Measurements from ENCODE around the gene ACSM3. TPM values are rescaled to one million over a fixed set of nuclear protein-coding genes. Genes with fewer than 3 reads are reported as not detected.

The ACSM3 gene
- total RNA-seq, 4 donors from 2014 or later = 0.57 to 8.6 (median 3.8) TPM

- H3K9me3 ChIP-seq = no peaks in the 10 kb centered on the region
- no peak for TF ChIP-seq POLR2A (IDR thresholded peaks at IDR 0.05)
- no peak for TF ChIP-seq CTCF (IDR thresholded peaks at IDR 0.05)
- DNase-seq = no peak
- H3K27me3 ChIP-seq = no peaks in the 10 kb centered on the region
- no peak overlapping the region for H3K4me3 ChIP-seq
- peaks cover 0 to 28% (median 0%) of the 10 kb centered on the region in 3 donors for H3K4me1 ChIP-seq
- WGBS, 2 donors = 86 to 94% methylated on average over 5 of the region's 5 CpGs
- no peak overlapping the region for H3K27ac ChIP-seq
- no peaks in the 10 kb centered on the region for H3K36me3 ChIP-seq
- intact Hi-C loops (cut with DNase I) = no loop called here
Measured at GRCh38 chr16:20766294-20766693, 2.5 kb downstream of the ACSM3 start.

- intact Hi-C loops (cut with DNase I) = no loop called here
- H3K4me3 ChIP-seq = no peak overlapping the region
- no peak for DNase-seq
- H3K27ac ChIP-seq = peak overlapping the region in 1 of 4 donors; percentile 30
- H3K9me3 ChIP-seq = no peaks in the 10 kb centered on the region
- H3K27me3 ChIP-seq = no peaks in the 10 kb centered on the region
- TF ChIP-seq POLR2A (IDR thresholded peaks at IDR 0.05) (no peak), CTCF (IDR thresholded peaks at IDR 0.05) (no peak)
- H3K36me3 ChIP-seq = no peaks in the 10 kb centered on the region
- H3K4me1 ChIP-seq = peaks cover 0 to 21% (median 0%) of the 10 kb centered on the region in 3 donors
Measured at GRCh38 chr16:20767577-20767976, 3.8 kb downstream of the ACSM3 start.

GRCh38 chr16:20768121-20768520 lies 4.3 kb downstream of the ACSM3 start:
- Histone ChIP-seq H3K36me3 (no peaks in the 10 kb centered on the region), H3K4me3 (no peak overlapping the region), H3K27me3 (no peaks in the 10 kb centered on the region), H3K4me1 (peaks cover 0 to 16% (median 0%) of the 10 kb centered on the region in 3 donors), H3K9me3 (no peaks in the 10 kb centered on the region), H3K27ac (no peak overlapping the region)
- 100% methylated on average over 1 of the region's 1 CpG; no CpG with 5 or more reads in 1 of the 2 donors for WGBS, 2 donors
- no peak for DNase-seq
- TF ChIP-seq CTCF (IDR thresholded peaks at IDR 0.05) = no peak
- TF ChIP-seq POLR2A (IDR thresholded peaks at IDR 0.05) = no peak
- intact Hi-C loops (cut with DNase I) = no loop called here

- no peak for DNase-seq
- intact Hi-C loops (cut with DNase I) = no loop called here
- Histone ChIP-seq H3K27me3 (no peaks in the 10 kb centered on the region), H3K9me3 (no peaks in the 10 kb centered on the region), H3K36me3 (no peaks in the 10 kb centered on the region), H3K4me3 (no peak overlapping the region), H3K27ac (no peak overlapping the region), H3K4me1 (peaks cover 0 to 12% (median 0%) of the 10 kb centered on the region in 3 donors)
- TF ChIP-seq CTCF (IDR thresholded peaks at IDR 0.05) = no peak
- TF ChIP-seq POLR2A (IDR thresholded peaks at IDR 0.05) = no peak
- WGBS, 2 donors = 40 to 85% methylated on average over 1 of the region's 1 CpG
Measured at GRCh38 chr16:20768818-20769217, 5.0 kb downstream of the ACSM3 start.

GRCh38 chr16:20773679-20774078 lies 9.9 kb downstream of the ACSM3 start:
- Histone ChIP-seq H3K27me3 (no peaks in the 10 kb centered on the region), H3K4me1 (no peaks in the 10 kb centered on the region), H3K9me3 (no peaks in the 10 kb centered on the region), H3K27ac (no peak overlapping the region), H3K4me3 (no peak overlapping the region), H3K36me3 (no peaks in the 10 kb centered on the region)
- no peak for DNase-seq
- intact Hi-C loops (cut with DNase I) = no loop called here
- WGBS, 2 donors = 81 to 91% methylated on average over 3 of the region's 3 CpGs
- no peak for TF ChIP-seq POLR2A (IDR thresholded peaks at IDR 0.05)
- no peak for TF ChIP-seq CTCF (IDR thresholded peaks at IDR 0.05)

Data from esophagus squamous epithelium (tissue), 5 donors.